Measurements from ENCODE around the gene HDAC9. TPM values are rescaled to one million over a fixed set of nuclear protein-coding genes. Genes with fewer than 3 reads are reported as not detected.

The HDAC9 gene
- total and polyA plus RNA-seq, 2 of the 13 experiments (the other 11 are each of a cell fraction or from before 2014, with no cell fraction given): 0.05 to 0.07 TPM

DNA sequence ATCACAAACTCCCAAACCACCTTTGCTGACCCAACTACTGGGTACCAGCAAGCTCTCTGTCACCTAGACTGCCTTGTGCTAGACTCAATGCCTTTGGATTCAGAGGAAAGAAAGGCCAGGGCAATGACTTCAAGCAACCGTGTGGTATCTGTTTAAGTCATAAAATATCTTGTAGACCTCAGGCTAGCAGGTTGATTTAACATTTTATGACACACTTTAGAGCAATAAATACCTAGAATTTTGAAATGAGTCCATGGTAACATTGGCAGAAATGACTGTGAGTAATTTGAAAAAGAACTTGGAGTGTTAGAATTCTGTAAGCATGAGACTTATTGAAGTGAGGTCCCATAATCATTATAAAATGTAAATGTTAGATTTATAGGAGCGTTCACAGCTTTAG is 534.7 kb downstream of the HDAC9 start:
- DNase-seq (ENCODE audit: low spot score): no peak
- no TSS peak for BruUV-seq (replicated peaks)

More for the DNA sequence above, 534.7 kb downstream of the HDAC9 start:
- Histone ChIP-seq H3K27ac (ENCODE audit: extremely low read length, insufficient read depth, low read length) (no peak overlapping the region), H3K79me2 (ENCODE audit: insufficient read depth, low read length) (no peaks in the 10 kb centered on the region), H3K36me3 (replicated peaks in 1 of 2; ENCODE audit: control insufficient read depth in 1 of 2, insufficient read depth in 2 of 2, low read length in 2 of 2) (no peaks in the 10 kb centered on the region), H3K27me3 (ENCODE audit: control insufficient read depth in 1 of 2, insufficient read depth in 2 of 2, low read length in 2 of 2) (no peaks in the 10 kb centered on the region), H3K4me2 (ENCODE audit: low read depth, low read length) (no peak overlapping the region), H3K4me1 (ENCODE audit: insufficient read depth, low read length) (no peaks in the 10 kb centered on the region), H3K9me3 (ENCODE audit: low read length) (peaks cover 57% of the 10 kb centered on the region), H3K4me3 (replicated peaks in 1 of 3; ENCODE audit: insufficient read depth in 1 of 3, low read depth in 2 of 3, low read length in 3 of 3) (no peak overlapping the region), H2AFZ (ENCODE audit: low read length) (no peak overlapping the region), H4K20me1 (ENCODE audit: insufficient read depth, low read length) (no peaks in the 10 kb centered on the region), H3K9ac (ENCODE audit: insufficient read depth, low read depth, low read length) (no peak overlapping the region)
- POLR2A ChIA-PET: no interaction called here
- ATAC-seq: no peak
- no peak for TF ChIP-seq CC2D1A (CRISPR knock-in tag; IDR thresholded peaks at IDR 0.05)
- TF ChIP-seq JUND (CRISPR knock-in tag; IDR thresholded peaks at IDR 0.05): no peak
- no peak for TF ChIP-seq ZNF367 (CRISPR knock-in tag; IDR thresholded peaks at IDR 0.05; ENCODE audit: borderline replicate concordance)
- TF ChIP-seq RAD51 (IDR thresholded peaks at IDR 0.05; ENCODE audit: borderline replicate concordance): no peak
- TF ChIP-seq ZNF496 (CRISPR knock-in tag; IDR thresholded peaks at IDR 0.05; ENCODE audit: insufficient replicate concordance): no peak
- no peak for TF ChIP-seq PITX1 (CRISPR knock-in tag; IDR thresholded peaks at IDR 0.05)
- TF ChIP-seq, protein P1, sequence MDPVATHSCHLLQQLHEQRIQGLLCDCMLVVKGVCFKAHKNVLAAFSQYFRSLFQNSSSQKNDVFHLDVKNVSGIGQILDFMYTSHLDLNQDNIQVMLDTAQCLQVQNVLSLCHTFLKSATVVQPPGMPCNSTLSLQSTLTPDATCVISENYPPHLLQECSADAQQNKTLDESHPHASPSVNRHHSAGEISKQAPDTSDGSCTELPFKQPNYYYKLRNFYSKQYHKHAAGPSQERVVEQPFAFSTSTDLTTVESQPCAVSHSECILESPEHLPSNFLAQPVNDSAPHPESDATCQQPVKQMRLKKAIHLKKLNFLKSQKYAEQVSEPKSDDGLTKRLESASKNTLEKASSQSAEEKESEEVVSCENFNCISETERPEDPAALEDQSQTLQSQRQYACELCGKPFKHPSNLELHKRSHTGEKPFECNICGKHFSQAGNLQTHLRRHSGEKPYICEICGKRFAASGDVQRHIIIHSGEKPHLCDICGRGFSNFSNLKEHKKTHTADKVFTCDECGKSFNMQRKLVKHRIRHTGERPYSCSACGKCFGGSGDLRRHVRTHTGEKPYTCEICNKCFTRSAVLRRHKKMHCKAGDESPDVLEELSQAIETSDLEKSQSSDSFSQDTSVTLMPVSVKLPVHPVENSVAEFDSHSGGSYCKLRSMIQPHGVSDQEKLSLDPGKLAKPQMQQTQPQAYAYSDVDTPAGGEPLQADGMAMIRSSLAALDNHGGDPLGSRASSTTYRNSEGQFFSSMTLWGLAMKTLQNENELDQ (CRISPR knock-in tag; IDR thresholded peaks at IDR 0.05; ENCODE audit: borderline replicate concordance): no peak
- TF ChIP-seq EEA1 (CRISPR knock-in tag; IDR thresholded peaks at IDR 0.05; ENCODE audit: borderline replicate concordance): no peak
- TF ChIP-seq, protein P2, sequence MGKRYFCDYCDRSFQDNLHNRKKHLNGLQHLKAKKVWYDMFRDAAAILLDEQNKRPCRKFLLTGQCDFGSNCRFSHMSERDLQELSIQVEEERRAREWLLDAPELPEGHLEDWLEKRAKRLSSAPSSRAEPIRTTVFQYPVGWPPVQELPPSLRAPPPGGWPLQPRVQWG (CRISPR knock-in tag; IDR thresholded peaks at IDR 0.05; ENCODE audit: borderline replicate concordance, low read depth): no peak
- no peak for TF ChIP-seq ZBTB40 (IDR thresholded peaks at IDR 0.05)
- no peak for TF ChIP-seq ZBTB40 (CRISPR knock-in tag; IDR thresholded peaks at IDR 0.05)
- intact Hi-C loops (cut with micrococcal nuclease; ENCODE audit: unreplicated experiment): no loop called here
- 0% methylated on average over 2 of the region's 2 CpGs for WGBS (ENCODE audit: low lambda C conversion rate)
- CTCF ChIA-PET (ENCODE audit: low intra/inter-chr PET ratio, low total read pairs): no interaction called here
- FAIRE-seq: no peak
- in situ Hi-C loops (cut with HindIII; ENCODE audit: extremely low pct_ligation_motif_present, low pct_unique_long_range_greater_than_20kb): no loop called here
